Kidney capillary endothelial cell (primary cell): ENCODE results near the gene MMUT.
"Not testable (repeated sequence)": the region's sequence is repeated elsewhere in the genome, so short reads cannot be mapped to it uniquely, and the experiment has no call there.

Experiments
- DNase-seq: peaks from one replicate; pipeline ENCODE4 v3.0.0-alpha.2; 2018; ENCODE audit warnings: low spot score

Gene MMUT

GRCh38 chr6:49462927-49463611, at the start of gene MMUT, which contains the start of gene CENPQ:
Gene MMUT (minus strand): TSS chr6:49463253. CDS start chr6:49459466, 3,787 bp downstream.
Gene CENPQ (plus strand): TSS chr6:49463370. CDS start chr6:49470177, 6,807 bp downstream.
- peak; percentile 91 for DNase-seq

GRCh38 chr6:49509342-49509741, 46.3 kb upstream of the MMUT start:
- DNase-seq, result no peak

GRCh38 chr6:49506569-49507111, 43.6 kb upstream of the MMUT start:
- no peak for DNase-seq

- no peak for DNase-seq
Measured at GRCh38 chr6:49504666-49505065, 41.6 kb upstream of the MMUT start.

- DNase-seq, result no peak
Measured at GRCh38 chr6:49499623-49500022, 36.6 kb upstream of the MMUT start, which contains the start of gene GLYATL3. Gene GLYATL3 (plus strand): TSS chr6:49499923. CDS start chr6:49511991, 12,068 bp downstream.

GRCh38 chr6:49499126-49499525, 36.1 kb upstream of the MMUT start:
- DNase-seq, result no peak

GRCh38 chr6:49497304-49497703, 34.3 kb upstream of the MMUT start:
- no peak for DNase-seq

- DNase-seq, result no peak
Measured at GRCh38 chr6:49490633-49491032, 27.6 kb upstream of the MMUT start.

- not testable (repeated sequence) for DNase-seq
Measured at GRCh38 chr6:49483380-49483779, 20.3 kb upstream of the MMUT start.

- not testable (repeated sequence) for DNase-seq
Measured at GRCh38 chr6:49481846-49482245, 18.8 kb upstream of the MMUT start.

- no peak for DNase-seq
Measured at GRCh38 chr6:49479308-49479970, 16.4 kb upstream of the MMUT start.

GRCh38 chr6:49476564-49476963, 13.5 kb upstream of the MMUT start:
- DNase-seq, result not testable (repeated sequence)

- no peak for DNase-seq
Measured at GRCh38 chr6:49468042-49468441, 5.0 kb upstream of the MMUT start.

GRCh38 chr6:49464691-49465090, 1.6 kb upstream of the MMUT start:
- DNase-seq, result no peak

GRCh38 chr6:49463612-49463967, 537 bp upstream of the MMUT start:
- DNase-seq, result no peak

- DNase-seq, result no peak
Measured at GRCh38 chr6:49462599-49462926, 490 bp downstream of the MMUT start.

- DNase-seq, result no peak
Measured at GRCh38 chr6:49462071-49462470, 982 bp downstream of the MMUT start.

GRCh38 chr6:49457771-49458170, 5.3 kb downstream of the MMUT start:
- no peak for DNase-seq

- no peak for DNase-seq
Measured at GRCh38 chr6:49454787-49455709, 8.0 kb downstream of the MMUT start.

GRCh38 chr6:49453221-49453620, 9.8 kb downstream of the MMUT start:
- peak; percentile 15 for DNase-seq

- no peak for DNase-seq
Measured at GRCh38 chr6:49430866-49431265, 32.2 kb downstream of the MMUT start.

GRCh38 chr6:49430187-49430586, 32.9 kb downstream of the MMUT start:
- DNase-seq, result no peak
